BLaER1 treated with 17β-estradiol and CSF1 and Interleukin-3, amounts not matched to agents 10 nM and 100 nM (cell line): ENCODE data around the gene CHDH.

ENCODE experiments used
- H3K27ac ChIP-seq, 11 experiments: shearing (Covaris generic); formaldehyde crosslinking; 2 replicates each; pipeline ENCODE4 v1.8.1; 2022
- H3K27me3 ChIP-seq, 11 experiments: shearing (Covaris generic); formaldehyde crosslinking; 2 replicates each; pipeline ENCODE4 v1.8.1; 2022
- H3K36me3 ChIP-seq, 11 experiments: shearing (Covaris generic); formaldehyde crosslinking; 2 replicates each; pipeline ENCODE4 v1.8.1; 2022
- H3K4me1 ChIP-seq, 10 experiments: shearing (Covaris generic); formaldehyde crosslinking; 2 replicates each; pipeline ENCODE4 v1.8.1; 2022
- H3K4me2 ChIP-seq, 11 experiments: shearing (Covaris generic); formaldehyde crosslinking; 2 replicates each; pipeline ENCODE4 v1.8.1; 2022
- H3K4me3 ChIP-seq, 10 experiments: shearing (Covaris generic); formaldehyde crosslinking; 2 replicates each; pipeline ENCODE4 v1.8.1; 2022
- H3K9ac ChIP-seq, 11 experiments: shearing (Covaris generic); formaldehyde crosslinking; 2 replicates each; pipeline ENCODE4 v1.8.1; 2022
- H3K9me3 ChIP-seq, 11 experiments: shearing (Covaris generic); formaldehyde crosslinking; replicated peaks in 1 of 11; 2 replicates each; pipeline ENCODE4 v1.8.1; 2022
- H4K20me1 ChIP-seq, 11 experiments: shearing (Covaris generic); formaldehyde crosslinking; 2 replicates each; pipeline ENCODE4 v1.8.1; 2022
- Cebpa-rat ChIP-seq, 11 experiments: shearing (Covaris generic); IDR thresholded peaks; 2 replicates each; pipeline ENCODE4 v1.8.1; 2022

Gene CHDH

GRCh38 chr3:53795176-53795575 is 51.0 kb downstream of the CHDH start:
- Histone ChIP-seq H4K20me1 (no peaks in the 10 kb centered on the region), H3K27ac (no peak overlapping the region), H3K4me1 (no peaks in the 10 kb centered on the region), H3K9ac (no peak overlapping the region), H3K9me3 (no peaks in the 10 kb centered on the region), H3K27me3 (no peaks in the 10 kb centered on the region), H3K4me3 (no peak overlapping the region), H3K4me2 (no peak overlapping the region), H3K36me3 (no peaks in the 10 kb centered on the region)
- no peak for TF ChIP-seq Cebpa-rat (IDR thresholded peaks at IDR 0.05)

GRCh38 chr3:53794597-53794996 is 51.6 kb downstream of the CHDH start:
- Histone ChIP-seq H3K27ac (no peak overlapping the region), H3K27me3 (no peaks in the 10 kb centered on the region)

GRCh38 chr3:53792866-53793265 is 53.4 kb downstream of the CHDH start:
- H3K9me3 ChIP-seq = no peaks in the 10 kb centered on the region
- no peak overlapping the region for H3K4me3 ChIP-seq
- no peak overlapping the region for H3K4me2 ChIP-seq
- H3K27ac ChIP-seq = no peak overlapping the region
- H3K4me1 ChIP-seq = no peaks in the 10 kb centered on the region
- H3K36me3 ChIP-seq = no peaks in the 10 kb centered on the region
- no peaks in the 10 kb centered on the region for H4K20me1 ChIP-seq
- no peaks in the 10 kb centered on the region for H3K27me3 ChIP-seq
- TF ChIP-seq Cebpa-rat (IDR thresholded peaks at IDR 0.05) = no peak
- H3K9ac ChIP-seq = no peak overlapping the region

More at GRCh38 chr3:53794597-53794996, 51.6 kb downstream of the CHDH start:
- Histone ChIP-seq H3K4me1 (no peaks in the 10 kb centered on the region), H4K20me1 (no peaks in the 10 kb centered on the region), H3K9ac (no peak overlapping the region), H3K36me3 (no peaks in the 10 kb centered on the region), H3K9me3 (no peaks in the 10 kb centered on the region), H3K4me3 (no peak overlapping the region), H3K4me2 (no peak overlapping the region)
- TF ChIP-seq Cebpa-rat (IDR thresholded peaks at IDR 0.05) = no peak

GRCh38 chr3:53791317-53791716 is 54.9 kb downstream of the CHDH start:
- no peaks in the 10 kb centered on the region for H4K20me1 ChIP-seq
- no peaks in the 10 kb centered on the region for H3K36me3 ChIP-seq
- no peaks in the 10 kb centered on the region for H3K27me3 ChIP-seq
- no peak for TF ChIP-seq Cebpa-rat (IDR thresholded peaks at IDR 0.05)
- H3K4me1 ChIP-seq = no peaks in the 10 kb centered on the region
- H3K9ac ChIP-seq = no peak overlapping the region
- no peaks in the 10 kb centered on the region for H3K9me3 ChIP-seq
- no peak overlapping the region for H3K4me3 ChIP-seq
- no peak overlapping the region for H3K27ac ChIP-seq
- no peak overlapping the region for H3K4me2 ChIP-seq

GRCh38 chr3:53790470-53790869 is 55.7 kb downstream of the CHDH start:
- H3K27ac ChIP-seq = no peak overlapping the region
- no peaks in the 10 kb centered on the region for H3K4me1 ChIP-seq
- no peak overlapping the region for H3K4me3 ChIP-seq
- no peaks in the 10 kb centered on the region for H3K9me3 ChIP-seq
- H3K9ac ChIP-seq = no peak overlapping the region
- H3K4me2 ChIP-seq = no peak overlapping the region
- no peaks in the 10 kb centered on the region for H3K27me3 ChIP-seq
- H3K36me3 ChIP-seq = no peaks in the 10 kb centered on the region
- no peaks in the 10 kb centered on the region for H4K20me1 ChIP-seq
- no peak for TF ChIP-seq Cebpa-rat (IDR thresholded peaks at IDR 0.05)

GRCh38 chr3:53789459-53789858 is 56.8 kb downstream of the CHDH start:
- Histone ChIP-seq H3K36me3 (no peaks in the 10 kb centered on the region), H3K9ac (no peak overlapping the region), H4K20me1 (no peaks in the 10 kb centered on the region), H3K4me1 (no peaks in the 10 kb centered on the region), H3K27me3 (no peaks in the 10 kb centered on the region), H3K9me3 (no peaks in the 10 kb centered on the region), H3K4me3 (no peak overlapping the region), H3K4me2 (no peak overlapping the region), H3K27ac (no peak overlapping the region)
- no peak for TF ChIP-seq Cebpa-rat (IDR thresholded peaks at IDR 0.05)

- H3K4me1 ChIP-seq = no peaks in the 10 kb centered on the region
- H3K9me3 ChIP-seq = no peaks in the 10 kb centered on the region
- no peak overlapping the region for H3K4me2 ChIP-seq
- no peak overlapping the region for H3K9ac ChIP-seq
- no peak overlapping the region for H3K27ac ChIP-seq
- H3K4me3 ChIP-seq = no peak overlapping the region
- H4K20me1 ChIP-seq = no peaks in the 10 kb centered on the region
- TF ChIP-seq Cebpa-rat (IDR thresholded peaks at IDR 0.05) = no peak
- no peaks in the 10 kb centered on the region for H3K27me3 ChIP-seq
- no peaks in the 10 kb centered on the region for H3K36me3 ChIP-seq
These were observed 58.2 kb downstream of the CHDH start for GRCh38 chr3:53788038-53788437.

- no peaks in the 10 kb centered on the region for H3K27me3 ChIP-seq
- H3K4me2 ChIP-seq = no peak overlapping the region
- no peak overlapping the region for H3K27ac ChIP-seq
- TF ChIP-seq Cebpa-rat (IDR thresholded peaks at IDR 0.05) = no peak
- no peaks in the 10 kb centered on the region for H3K9me3 ChIP-seq
- H3K9ac ChIP-seq = no peak overlapping the region
- no peaks in the 10 kb centered on the region for H3K4me1 ChIP-seq
- H3K4me3 ChIP-seq = no peak overlapping the region
- H4K20me1 ChIP-seq = no peaks in the 10 kb centered on the region
- no peaks in the 10 kb centered on the region for H3K36me3 ChIP-seq
These were observed 59.2 kb downstream of the CHDH start for GRCh38 chr3:53787016-53787415.

GRCh38 chr3:53780806-53781205 is 65.4 kb downstream of the CHDH start:
- H3K27ac ChIP-seq = no peak overlapping the region
- no peaks in the 10 kb centered on the region for H3K27me3 ChIP-seq

GRCh38 chr3:53780171-53780570 is 66.0 kb downstream of the CHDH start:
- Histone ChIP-seq H4K20me1 (no peaks in the 10 kb centered on the region), H3K36me3 (no peaks in the 10 kb centered on the region), H3K4me2 (no peak overlapping the region), H3K9me3 (no peaks in the 10 kb centered on the region), H3K9ac (no peak overlapping the region), H3K27me3 (no peaks in the 10 kb centered on the region), H3K4me3 (no peak overlapping the region), H3K27ac (no peak overlapping the region), H3K4me1 (peaks cover 0 to 4% (median 0%) of the 10 kb centered on the region in 10 experiments; a peak in 2 of 20 replicates)
- no peak for TF ChIP-seq Cebpa-rat (IDR thresholded peaks at IDR 0.05)

More at GRCh38 chr3:53780806-53781205, 65.4 kb downstream of the CHDH start:
- TF ChIP-seq Cebpa-rat (IDR thresholded peaks at IDR 0.05) = no peak
- no peaks in the 10 kb centered on the region for H3K9me3 ChIP-seq
- no peak overlapping the region for H3K9ac ChIP-seq
- H3K4me3 ChIP-seq = no peak overlapping the region
- no peak overlapping the region for H3K4me2 ChIP-seq
- no peaks in the 10 kb centered on the region for H4K20me1 ChIP-seq
- H3K4me1 ChIP-seq = peaks cover 0 to 4% (median 0%) of the 10 kb centered on the region in 10 experiments; a peak in 2 of 20 replicates
- H3K36me3 ChIP-seq = no peaks in the 10 kb centered on the region
